Activated CD4-positive, alpha-beta T cell treated with anti-CD3 and anti-CD28 coated beads, Interleukin-2, Interleukin-6, amounts not matched to agents 100 ng/mL and 50 ng/mL, durations not matched to agents 16 hours and 8 hours (primary cell): ENCODE data around the gene CGB7.
"Not testable (repeated sequence)": the region's sequence is repeated elsewhere in the genome, so short reads cannot be mapped to it uniquely, and the experiment has no call there.

ENCODE experiments used
- DNase-seq: peaks from one replicate; pipeline ENCODE4 v3.0.0-alpha.2; 2020

Gene CGB7

GRCh38 chr19:49039736-49040135 is 17.8 kb downstream of the CGB7 start:
- DNase-seq, result not testable (repeated sequence)

GRCh38 chr19:49038557-49039276 is 18.8 kb downstream of the CGB7 start:
- DNase-seq, result not testable (repeated sequence)

- DNase-seq, result not testable (repeated sequence)
Observed at GRCh38 chr19:49038111-49038510, 19.4 kb downstream of the CGB7 start.

GRCh38 chr19:49036815-49037214 is 20.7 kb downstream of the CGB7 start, which contains the start of gene CGB1:
TSS of gene CGB1 (minus strand) at chr19:49036895. CDS start at chr19:49036711, 184 bp downstream.
- DNase-seq, result peak; percentile 80

GRCh38 chr19:49031642-49032301 is 25.8 kb downstream of the CGB7 start, which contains the start of gene CGB2:
TSS of gene CGB2 (plus strand) at chr19:49031890. CDS start at chr19:49032096, 206 bp downstream.
- peak; percentile 94 for DNase-seq

- DNase-seq, result not testable (repeated sequence)
Observed at GRCh38 chr19:49030323-49030722, 27.2 kb downstream of the CGB7 start.

- not testable (repeated sequence) for DNase-seq
Observed at GRCh38 chr19:49029749-49030148, 27.8 kb downstream of the CGB7 start.

- not testable (repeated sequence) for DNase-seq
Observed at GRCh38 chr19:49028686-49029085, 28.9 kb downstream of the CGB7 start.

- not testable (repeated sequence) for DNase-seq
Observed at GRCh38 chr19:49025599-49025998, 31.9 kb downstream of the CGB7 start.

GRCh38 chr19:49025088-49025487 is 32.5 kb downstream of the CGB7 start:
- DNase-seq, result not testable (repeated sequence)

- DNase-seq, result not testable (repeated sequence)
Observed at GRCh38 chr19:49024233-49024632, 33.3 kb downstream of the CGB7 start, which contains the start of gene CGB3. TSS of gene CGB3 (minus strand) at chr19:49024333. CDS start at chr19:49023971, 362 bp downstream.

- no peak for DNase-seq
Observed at GRCh38 chr19:49022116-49022515, 35.4 kb downstream of the CGB7 start.

- DNase-seq, result peak; percentile 44
Observed at GRCh38 chr19:49020931-49021895, 36.3 kb downstream of the CGB7 start.

- DNase-seq, result no peak
Observed at GRCh38 chr19:49020342-49020741, 37.2 kb downstream of the CGB7 start.

- DNase-seq, result peak; percentile 72
Observed at GRCh38 chr19:49019242-49019932, 38.2 kb downstream of the CGB7 start.

- peak; percentile 35 for DNase-seq
Observed at GRCh38 chr19:49018388-49019241, 38.9 kb downstream of the CGB7 start.

GRCh38 chr19:49017666-49018351 is 39.7 kb downstream of the CGB7 start:
- peak; percentile 75 for DNase-seq

GRCh38 chr19:49017041-49017665 is 40.4 kb downstream of the CGB7 start, which contains the start of gene LHB:
TSS of gene LHB (minus strand) at chr19:49017091. CDS start at chr19:49017081, 10 bp downstream.
- DNase-seq, result no peak

- no peak for DNase-seq
Observed at GRCh38 chr19:49016067-49016839, 41.3 kb downstream of the CGB7 start.
